ENCODE measurements around the gene MRM2. TPM values are rescaled to one million over a fixed set of nuclear protein-coding genes. Genes with fewer than 3 reads are reported as not detected.

MRM2 gene
- total RNA-seq, 4 donors from 2014 or later: 16.0 to 21.9 (median 17.8) TPM

GRCh38 chr7:2217716-2218443, 24.1 kb downstream of the MRM2 start:
- TF ChIP-seq CTCF (IDR thresholded peaks at IDR 0.05) (no peak), POLR2AphosphoS5 (IDR thresholded peaks at IDR 0.05) (no peak), EP300 (IDR thresholded peaks at IDR 0.05) (no peak), POLR2A (IDR thresholded peaks at IDR 0.05) (no peak)
- Histone ChIP-seq H3K36me3 (peaks cover 0 to 100% of the 10 kb centered on the region in 2 donors), H3K27ac (no peak overlapping the region), H3K9me3 (no peaks in the 10 kb centered on the region), H3K4me3 (no peak overlapping the region), H3K4me1 (no peaks in the 10 kb centered on the region), H3K27me3 (no peaks in the 10 kb centered on the region)
- 40 to 90% methylated on average over 1 to 2 of the region's 19 CpGs for WGBS, 2 donors (ENCODE audit: low coverage in 1 of 2)
- ATAC-seq: no peak

- H3K27ac ChIP-seq: no peak overlapping the region
- WGBS, 2 donors (ENCODE audit: low coverage in 1 of 2): 60 to 80% methylated on average over 1 to 2 of the region's 10 CpGs
- H3K4me1 ChIP-seq: no peaks in the 10 kb centered on the region
- TF ChIP-seq POLR2AphosphoS5 (IDR thresholded peaks at IDR 0.05): no peak
- no peak for TF ChIP-seq POLR2A (IDR thresholded peaks at IDR 0.05)
- no peak for TF ChIP-seq EP300 (IDR thresholded peaks at IDR 0.05)
- TF ChIP-seq CTCF (IDR thresholded peaks at IDR 0.05): no peak
- no peak for ATAC-seq
- no peaks in the 10 kb centered on the region for H3K27me3 ChIP-seq
- H3K4me3 ChIP-seq: no peak overlapping the region
- H3K9me3 ChIP-seq: no peaks in the 10 kb centered on the region
- H3K36me3 ChIP-seq: peaks cover 0 to 100% of the 10 kb centered on the region in 2 donors
Measured at GRCh38 chr7:2217206-2217605, 24.8 kb downstream of the MRM2 start.

GRCh38 chr7:2215851-2216250, 26.2 kb downstream of the MRM2 start:
- H3K36me3 ChIP-seq: peaks cover 0 to 100% of the 10 kb centered on the region in 2 donors
- H3K27me3 ChIP-seq: no peaks in the 10 kb centered on the region
- no peak overlapping the region for H3K4me3 ChIP-seq
- ATAC-seq: no peak
- no peak overlapping the region for H3K27ac ChIP-seq
- no peaks in the 10 kb centered on the region for H3K4me1 ChIP-seq
- no peaks in the 10 kb centered on the region for H3K9me3 ChIP-seq
- 74 to 100% methylated on average over 1 to 4 of the region's 17 CpGs for WGBS, 2 donors (ENCODE audit: low coverage in 1 of 2)
- TF ChIP-seq EP300 (IDR thresholded peaks at IDR 0.05): no peak
- TF ChIP-seq CTCF (IDR thresholded peaks at IDR 0.05): no peak

- no peaks in the 10 kb centered on the region for H3K9me3 ChIP-seq
- no peaks in the 10 kb centered on the region for H3K27me3 ChIP-seq
- H3K27ac ChIP-seq: no peak overlapping the region
- TF ChIP-seq CTCF (IDR thresholded peaks at IDR 0.05) (no peak), EP300 (IDR thresholded peaks at IDR 0.05) (no peak), POLR2AphosphoS5 (IDR thresholded peaks at IDR 0.05) (no peak), POLR2A (IDR thresholded peaks at IDR 0.05) (no peak)
- WGBS, 2 donors (ENCODE audit: low coverage in 1 of 2): 100% methylated on average over 1 of the region's 9 CpGs; no CpG with 5 or more reads in 1 of the 2 donors
- no peak for ATAC-seq
- peaks cover 0 to 3% (median 0%) of the 10 kb centered on the region in 3 donors for H3K4me1 ChIP-seq
- peaks cover 0 to 93% of the 10 kb centered on the region in 2 donors for H3K36me3 ChIP-seq
- H3K4me3 ChIP-seq: no peak overlapping the region
Measured at GRCh38 chr7:2214636-2215035, 27.4 kb downstream of the MRM2 start.

GRCh38 chr7:2213551-2214215, 28.3 kb downstream of the MRM2 start:
- WGBS, 2 donors (ENCODE audit: low coverage in 1 of 2): 40 to 80% methylated on average over 1 to 3 of the region's 15 CpGs
- TF ChIP-seq EP300 (IDR thresholded peaks at IDR 0.05) (no peak), POLR2AphosphoS5 (IDR thresholded peaks at IDR 0.05) (no peak), CTCF (IDR thresholded peaks at IDR 0.05) (no peak)
- Histone ChIP-seq H3K27ac (no peak overlapping the region), H3K36me3 (peaks cover 0 to 85% of the 10 kb centered on the region in 2 donors), H3K9me3 (no peaks in the 10 kb centered on the region), H3K27me3 (no peaks in the 10 kb centered on the region), H3K4me3 (no peak overlapping the region), H3K4me1 (peaks cover 0 to 9% (median 4%) of the 10 kb centered on the region in 3 donors)
- ATAC-seq: no peak

Data from gastroesophageal sphincter (tissue), 4 donors.